Fibroblast of the aortic adventitia (primary cell): Measurements from ENCODE around the gene B2M. TPM values are rescaled to one million over a fixed set of nuclear protein-coding genes. Genes with fewer than 3 reads are reported as not detected.
"Not testable (repeated sequence)": the region's sequence is repeated elsewhere in the genome, so short reads cannot be mapped to it uniquely, and the experiment has no call there.

Experiments used
- DNase-seq: peaks from one replicate; pipeline ENCODE4 v3.0.0-alpha.2; 2010; ENCODE audit warnings: low read depth
- H3K4me3 ChIP-seq: 2 replicates; pipeline ENCODE4 v1.5.1; 2011; ENCODE audit warnings: low read depth, mild to moderate bottlenecking, control low read depth, low read length, moderate library complexity
- total RNA-seq: library from RNA; depleted of rRNA; stranded (reverse); fragments of >200 nt; gene quantifications from 2 replicates; pipeline ENCODE4 v1.2.3, GENCODE V29; 2012; ENCODE audit warnings: low replicate concordance
- TF ChIP-seq, protein P1 (sequence below): IDR thresholded peaks from 2 replicates; pipeline ENCODE4 v1.5.1; 2011; ENCODE audit warnings: mild to moderate bottlenecking, low read length, control low read depth, inconsistent platforms; ENCODE audit not compliant: insufficient read depth

The B2M gene
- total RNA-seq, 1 donor = 3,757 TPM

- H3K4me3 ChIP-seq = no peak overlapping the region
- TF ChIP-seq, protein P1, sequence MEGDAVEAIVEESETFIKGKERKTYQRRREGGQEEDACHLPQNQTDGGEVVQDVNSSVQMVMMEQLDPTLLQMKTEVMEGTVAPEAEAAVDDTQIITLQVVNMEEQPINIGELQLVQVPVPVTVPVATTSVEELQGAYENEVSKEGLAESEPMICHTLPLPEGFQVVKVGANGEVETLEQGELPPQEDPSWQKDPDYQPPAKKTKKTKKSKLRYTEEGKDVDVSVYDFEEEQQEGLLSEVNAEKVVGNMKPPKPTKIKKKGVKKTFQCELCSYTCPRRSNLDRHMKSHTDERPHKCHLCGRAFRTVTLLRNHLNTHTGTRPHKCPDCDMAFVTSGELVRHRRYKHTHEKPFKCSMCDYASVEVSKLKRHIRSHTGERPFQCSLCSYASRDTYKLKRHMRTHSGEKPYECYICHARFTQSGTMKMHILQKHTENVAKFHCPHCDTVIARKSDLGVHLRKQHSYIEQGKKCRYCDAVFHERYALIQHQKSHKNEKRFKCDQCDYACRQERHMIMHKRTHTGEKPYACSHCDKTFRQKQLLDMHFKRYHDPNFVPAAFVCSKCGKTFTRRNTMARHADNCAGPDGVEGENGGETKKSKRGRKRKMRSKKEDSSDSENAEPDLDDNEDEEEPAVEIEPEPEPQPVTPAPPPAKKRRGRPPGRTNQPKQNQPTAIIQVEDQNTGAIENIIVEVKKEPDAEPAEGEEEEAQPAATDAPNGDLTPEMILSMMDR = no peak
- DNase-seq = no peak
Measured at GRCh38 chr15:44715142-44715796, 4.0 kb downstream of the B2M start.

DNA sequence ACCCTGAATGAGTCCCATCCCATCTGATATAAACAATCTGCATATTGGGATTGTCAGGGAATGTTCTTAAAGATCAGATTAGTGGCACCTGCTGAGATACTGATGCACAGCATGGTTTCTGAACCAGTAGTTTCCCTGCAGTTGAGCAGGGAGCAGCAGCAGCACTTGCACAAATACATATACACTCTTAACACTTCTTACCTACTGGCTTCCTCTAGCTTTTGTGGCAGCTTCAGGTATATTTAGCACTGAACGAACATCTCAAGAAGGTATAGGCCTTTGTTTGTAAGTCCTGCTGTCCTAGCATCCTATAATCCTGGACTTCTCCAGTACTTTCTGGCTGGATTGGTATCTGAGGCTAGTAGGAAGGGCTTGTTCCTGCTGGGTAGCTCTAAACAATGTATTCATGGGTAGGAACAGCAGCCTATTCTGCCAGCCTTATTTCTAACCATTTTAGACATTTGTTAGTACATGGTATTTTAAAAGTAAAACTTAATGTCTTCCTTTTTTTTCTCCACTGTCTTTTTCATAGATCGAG lies 4.5 kb downstream of the B2M start:
- no peak overlapping the region for H3K4me3 ChIP-seq
- TF ChIP-seq, protein P1 = no peak
- DNase-seq = no peak

DNA sequence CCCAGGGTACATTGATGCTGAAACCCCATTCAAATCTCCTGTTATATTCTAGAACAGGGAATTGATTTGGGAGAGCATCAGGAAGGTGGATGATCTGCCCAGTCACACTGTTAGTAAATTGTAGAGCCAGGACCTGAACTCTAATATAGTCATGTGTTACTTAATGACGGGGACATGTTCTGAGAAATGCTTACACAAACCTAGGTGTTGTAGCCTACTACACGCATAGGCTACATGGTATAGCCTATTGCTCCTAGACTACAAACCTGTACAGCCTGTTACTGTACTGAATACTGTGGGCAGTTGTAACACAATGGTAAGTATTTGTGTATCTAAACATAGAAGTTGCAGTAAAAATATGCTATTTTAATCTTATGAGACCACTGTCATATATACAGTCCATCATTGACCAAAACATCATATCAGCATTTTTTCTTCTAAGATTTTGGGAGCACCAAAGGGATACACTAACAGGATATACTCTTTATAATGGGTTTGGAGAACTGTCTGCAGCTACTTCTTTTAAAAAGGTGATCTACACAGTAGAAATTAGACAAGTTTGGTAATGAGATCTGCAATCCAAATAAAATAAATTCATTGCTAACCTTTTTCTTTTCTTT lies 5.8 kb downstream of the B2M start:
- TF ChIP-seq, protein P1 = no peak
- no peak for DNase-seq
- H3K4me3 ChIP-seq = no peak overlapping the region

DNA sequence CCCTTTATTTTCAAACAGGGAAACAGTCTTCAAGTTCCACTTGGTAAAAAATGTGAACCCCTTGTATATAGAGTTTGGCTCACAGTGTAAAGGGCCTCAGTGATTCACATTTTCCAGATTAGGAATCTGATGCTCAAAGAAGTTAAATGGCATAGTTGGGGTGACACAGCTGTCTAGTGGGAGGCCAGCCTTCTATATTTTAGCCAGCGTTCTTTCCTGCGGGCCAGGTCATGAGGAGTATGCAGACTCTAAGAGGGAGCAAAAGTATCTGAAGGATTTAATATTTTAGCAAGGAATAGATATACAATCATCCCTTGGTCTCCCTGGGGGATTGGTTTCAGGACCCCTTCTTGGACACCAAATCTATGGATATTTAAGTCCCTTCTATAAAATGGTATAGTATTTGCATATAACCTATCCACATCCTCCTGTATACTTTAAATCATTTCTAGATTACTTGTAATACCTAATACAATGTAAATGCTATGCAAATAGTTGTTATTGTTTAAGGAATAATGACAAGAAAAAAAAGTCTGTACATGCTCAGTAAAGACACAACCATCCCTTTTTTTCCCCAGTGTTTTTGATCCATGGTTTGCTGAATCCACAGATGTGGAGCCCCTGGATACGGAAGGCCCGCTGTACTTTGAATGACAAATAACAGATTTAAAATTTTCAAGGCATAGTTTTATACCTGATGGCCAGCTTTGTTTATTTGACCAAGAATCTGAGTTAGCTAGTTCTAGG lies 7.0 kb downstream of the B2M start:
- TF ChIP-seq, protein P1 = no peak
- DNase-seq = no peak
- H3K4me3 ChIP-seq = no peak overlapping the region

DNA sequence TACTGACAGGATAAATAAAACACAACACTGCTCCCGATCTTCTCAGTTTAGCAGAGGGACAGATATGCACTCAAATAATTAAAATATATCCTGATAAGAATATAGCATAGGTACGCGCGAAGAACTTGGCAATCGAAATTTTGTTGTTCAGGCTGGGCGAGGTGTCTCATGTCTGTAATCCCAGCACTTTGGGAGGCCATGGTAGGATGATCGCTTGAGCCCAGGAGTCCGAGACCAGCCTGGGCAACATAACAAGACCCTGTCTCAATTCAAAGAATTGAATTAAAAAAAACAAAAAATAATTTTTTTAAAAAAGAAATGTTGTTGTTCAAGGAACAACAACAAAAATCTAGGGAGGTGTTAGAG lies 7.6 kb downstream of the B2M start:
- H3K4me3 ChIP-seq = no peak overlapping the region
- TF ChIP-seq, protein P1 = no peak
- DNase-seq = no peak

- peak; percentile 18 for DNase-seq
- no peak overlapping the region for H3K4me3 ChIP-seq
- TF ChIP-seq, protein P1 = no peak
Measured at GRCh38 chr15:44719293-44719999, 8.1 kb downstream of the B2M start.

GRCh38 chr15:44720000-44720435 lies 8.7 kb downstream of the B2M start:
- not testable (repeated sequence) for H3K4me3 ChIP-seq, DNase-seq
